ENCODE measurements around the gene ZEB1. TPM values are rescaled to one million over a fixed set of nuclear protein-coding genes. Genes with fewer than 3 reads are reported as not detected.

Gene ZEB1
- total RNA-seq, 4 donors from 2014 or later: 64.3 to 113 (median 96.7) TPM

DNA sequence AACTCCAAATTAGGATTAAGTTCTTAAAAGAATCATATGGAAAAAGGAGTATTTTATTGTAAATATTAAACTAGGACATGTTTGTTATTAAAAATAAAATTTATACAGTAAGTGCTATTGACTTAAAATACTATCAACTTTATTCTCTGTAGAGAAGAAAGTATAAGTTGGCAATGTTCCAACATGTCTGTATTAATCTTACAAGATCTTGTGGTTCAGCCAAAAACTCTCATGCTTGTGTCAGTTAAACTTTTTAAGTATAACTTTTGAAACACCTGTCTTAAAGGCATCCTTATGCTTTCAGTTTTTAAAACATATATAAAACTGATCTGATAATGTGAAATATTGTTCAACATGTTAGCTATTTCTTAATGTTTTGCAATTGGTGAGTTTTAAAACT lies 160.7 kb downstream of the ZEB1 start:
- TF ChIP-seq, protein P1, sequence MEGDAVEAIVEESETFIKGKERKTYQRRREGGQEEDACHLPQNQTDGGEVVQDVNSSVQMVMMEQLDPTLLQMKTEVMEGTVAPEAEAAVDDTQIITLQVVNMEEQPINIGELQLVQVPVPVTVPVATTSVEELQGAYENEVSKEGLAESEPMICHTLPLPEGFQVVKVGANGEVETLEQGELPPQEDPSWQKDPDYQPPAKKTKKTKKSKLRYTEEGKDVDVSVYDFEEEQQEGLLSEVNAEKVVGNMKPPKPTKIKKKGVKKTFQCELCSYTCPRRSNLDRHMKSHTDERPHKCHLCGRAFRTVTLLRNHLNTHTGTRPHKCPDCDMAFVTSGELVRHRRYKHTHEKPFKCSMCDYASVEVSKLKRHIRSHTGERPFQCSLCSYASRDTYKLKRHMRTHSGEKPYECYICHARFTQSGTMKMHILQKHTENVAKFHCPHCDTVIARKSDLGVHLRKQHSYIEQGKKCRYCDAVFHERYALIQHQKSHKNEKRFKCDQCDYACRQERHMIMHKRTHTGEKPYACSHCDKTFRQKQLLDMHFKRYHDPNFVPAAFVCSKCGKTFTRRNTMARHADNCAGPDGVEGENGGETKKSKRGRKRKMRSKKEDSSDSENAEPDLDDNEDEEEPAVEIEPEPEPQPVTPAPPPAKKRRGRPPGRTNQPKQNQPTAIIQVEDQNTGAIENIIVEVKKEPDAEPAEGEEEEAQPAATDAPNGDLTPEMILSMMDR (IDR thresholded peaks at IDR 0.05; ENCODE audit: low read depth): no peak

DNA sequence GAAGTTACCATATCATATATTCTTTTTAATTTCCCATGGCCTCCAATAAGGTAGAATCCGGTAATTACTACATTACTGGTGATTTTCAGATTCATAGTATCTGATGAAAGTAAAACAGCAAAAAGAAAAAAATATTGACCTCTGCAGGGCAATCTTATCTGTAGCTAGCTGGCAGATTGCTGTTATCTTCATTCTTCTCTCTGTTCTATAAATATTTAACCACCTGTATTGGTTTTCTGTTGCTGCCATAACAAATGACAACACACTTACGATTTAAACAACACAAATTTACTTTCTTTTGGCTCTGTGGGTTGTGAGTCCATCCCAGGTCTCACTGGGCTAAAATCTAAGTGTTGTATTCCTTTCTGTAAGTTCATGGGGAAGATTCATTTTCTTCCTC lies 164.5 kb downstream of the ZEB1 start:
- TF ChIP-seq, protein P1 (IDR thresholded peaks at IDR 0.05; ENCODE audit: low read depth): no peak

DNA sequence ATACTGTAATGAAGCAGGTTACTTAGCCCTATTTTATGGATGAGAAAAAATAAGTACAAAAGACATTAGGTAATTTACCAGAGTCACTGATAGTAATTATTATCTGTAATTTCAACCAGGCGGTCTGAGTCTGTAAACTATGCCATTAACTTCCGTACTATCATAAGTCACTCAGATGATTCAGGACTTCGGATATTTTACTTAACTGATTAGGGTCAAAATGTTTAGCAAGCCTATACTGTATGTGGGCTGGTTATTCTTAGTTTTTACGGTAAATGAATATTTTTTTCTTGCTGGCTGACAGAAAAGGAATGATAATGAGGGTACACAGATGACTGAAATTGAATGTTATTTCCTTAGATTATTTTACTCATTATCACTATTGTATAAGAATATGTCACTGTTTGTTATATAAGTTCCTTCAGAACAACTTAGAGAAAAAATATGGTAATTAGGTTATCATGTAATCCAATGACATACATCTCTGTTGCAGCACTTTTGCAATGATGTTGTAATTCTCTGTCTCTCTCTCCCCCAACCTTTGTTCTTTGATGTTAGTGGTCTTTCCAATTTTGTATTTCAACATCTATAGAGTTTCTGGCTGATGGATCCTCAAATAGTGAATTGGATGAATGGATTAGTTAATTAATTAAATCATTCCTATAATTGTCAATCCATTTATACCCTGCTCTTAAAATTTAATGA lies 165.6 kb downstream of the ZEB1 start:
- TF ChIP-seq, protein P1 (IDR thresholded peaks at IDR 0.05; ENCODE audit: low read depth): no peak

DNA sequence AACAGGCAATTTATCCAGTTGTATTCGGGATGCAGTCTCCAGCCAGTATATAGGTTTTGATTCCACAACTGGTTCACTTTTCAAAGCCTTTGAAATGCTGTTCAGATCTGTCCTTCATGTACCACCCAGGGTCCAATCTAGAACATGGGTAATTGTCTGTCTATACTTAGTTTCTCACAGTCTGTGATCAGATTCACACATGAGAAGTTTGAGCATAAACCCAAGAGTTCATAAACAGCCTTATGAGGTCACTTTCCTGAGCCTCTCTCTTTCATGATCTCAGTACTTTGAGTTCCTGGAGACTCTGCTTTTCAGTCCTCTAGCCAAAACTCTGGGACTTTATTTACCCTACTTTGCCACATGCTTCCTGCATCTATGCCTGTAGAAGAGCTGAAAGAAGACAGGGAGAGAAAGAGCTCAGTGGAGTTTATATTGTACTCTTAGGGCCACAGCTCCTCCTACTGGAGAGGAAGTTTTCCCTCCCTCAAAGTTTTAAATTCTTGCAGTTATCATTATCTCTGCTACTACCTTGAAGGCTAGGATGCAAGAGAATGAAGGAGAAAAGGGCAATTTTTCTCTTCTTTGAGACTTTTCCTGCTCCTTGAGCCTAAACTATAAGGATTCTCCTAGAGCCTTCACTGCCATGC lies 172.0 kb downstream of the ZEB1 start:
- TF ChIP-seq, protein P1 (IDR thresholded peaks at IDR 0.05; ENCODE audit: low read depth): no peak

DNA sequence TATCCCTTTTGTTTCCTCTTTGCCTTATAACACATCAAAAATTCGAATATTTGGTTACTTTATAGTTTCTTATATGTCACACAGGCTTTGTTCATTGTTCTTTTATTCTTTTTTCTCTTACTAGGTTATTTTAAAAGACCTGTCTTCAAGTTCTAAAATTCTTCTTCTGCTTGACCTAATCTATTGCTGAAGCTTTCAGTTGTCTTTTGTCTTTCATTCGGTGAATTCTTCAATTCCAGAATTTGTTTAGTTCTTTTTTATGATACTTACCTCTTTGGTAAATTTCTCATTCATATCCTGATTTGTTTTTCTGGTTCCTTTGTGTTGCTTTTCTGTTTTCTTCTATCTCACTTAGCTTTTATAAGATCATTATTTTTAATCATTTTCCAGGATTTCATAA lies 188.4 kb downstream of the ZEB1 start:
- TF ChIP-seq, protein P1 (IDR thresholded peaks at IDR 0.05; ENCODE audit: low read depth): no peak

DNA sequence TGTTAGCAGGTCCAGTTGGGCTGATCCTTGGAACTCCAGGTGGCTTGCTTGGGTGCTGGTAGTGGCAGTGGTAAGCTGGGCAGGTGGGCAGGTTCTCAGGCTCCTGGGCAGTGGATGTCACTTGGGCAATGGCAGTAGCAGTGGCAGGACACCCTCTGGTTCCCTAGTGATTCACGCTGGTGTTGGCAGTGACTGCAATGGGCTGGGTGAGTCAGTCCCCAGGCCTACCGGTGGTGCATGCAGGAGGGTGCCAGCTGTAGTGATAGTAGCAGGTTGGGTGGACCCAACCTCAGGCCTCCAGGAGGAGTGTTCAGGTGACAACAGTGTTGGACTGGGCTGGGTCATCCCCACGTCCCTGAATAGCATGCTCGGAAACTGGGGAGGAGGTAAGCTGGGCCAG lies 189.2 kb downstream of the ZEB1 start:
- TF ChIP-seq, protein P1 (IDR thresholded peaks at IDR 0.05; ENCODE audit: low read depth): no peak

DNA sequence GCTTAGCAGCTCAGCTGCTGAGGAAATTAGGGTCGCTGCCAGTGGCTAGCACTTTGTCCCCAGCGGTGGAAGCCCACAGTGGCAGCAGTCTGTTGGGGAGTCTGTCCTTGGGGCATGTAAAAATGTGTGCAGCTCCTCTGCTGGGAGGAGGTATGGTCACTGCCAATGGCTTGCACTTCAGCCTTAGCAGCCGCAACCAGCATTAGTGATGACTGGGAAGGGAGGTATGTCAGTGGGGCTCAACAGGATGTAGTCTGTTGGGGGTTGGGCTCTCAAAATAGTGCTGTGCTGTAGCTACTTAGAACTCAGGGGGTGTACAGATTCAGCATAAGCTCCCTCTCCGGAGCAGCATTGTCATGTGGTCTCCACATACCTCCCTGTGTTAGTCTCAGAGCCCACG lies 189.9 kb downstream of the ZEB1 start:
- TF ChIP-seq, protein P1 (IDR thresholded peaks at IDR 0.05; ENCODE audit: low read depth): no peak

Data from subcutaneous adipose tissue (tissue), 4 donors.